Activated T-cell treated with anti-CD3 and anti-CD28 coated beads for 24 hours (primary cell): Measurements from ENCODE around the gene OR6K6.

Source experiments
- DNase-seq: peaks from one replicate; pipeline ENCODE4 v3.0.0-alpha.2; 2020; ENCODE audit warnings: low read depth

The OR6K6 gene, protein sequence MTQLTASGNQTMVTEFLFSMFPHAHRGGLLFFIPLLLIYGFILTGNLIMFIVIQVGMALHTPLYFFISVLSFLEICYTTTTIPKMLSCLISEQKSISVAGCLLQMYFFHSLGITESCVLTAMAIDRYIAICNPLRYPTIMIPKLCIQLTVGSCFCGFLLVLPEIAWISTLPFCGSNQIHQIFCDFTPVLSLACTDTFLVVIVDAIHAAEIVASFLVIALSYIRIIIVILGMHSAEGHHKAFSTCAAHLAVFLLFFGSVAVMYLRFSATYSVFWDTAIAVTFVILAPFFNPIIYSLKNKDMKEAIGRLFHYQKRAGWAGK

DNA sequence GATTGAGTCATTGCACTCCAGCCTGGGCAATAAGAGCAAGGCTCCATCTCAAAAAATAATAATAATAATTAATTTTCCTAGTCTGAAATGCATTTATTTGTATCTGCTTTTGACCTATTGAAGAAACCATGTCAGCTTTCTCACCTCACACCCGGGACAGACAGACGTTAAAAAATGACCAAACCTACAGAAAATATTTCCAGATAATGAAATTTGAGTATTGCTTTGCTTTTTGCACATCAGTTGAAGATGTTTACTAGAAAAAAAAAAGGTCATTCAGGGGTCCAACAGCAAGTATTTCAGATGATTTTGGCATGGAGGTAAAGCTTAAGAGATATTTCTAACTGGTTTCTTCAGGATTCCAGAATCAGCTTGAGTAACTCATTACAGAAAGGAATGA, at the start of gene OR6K6:
Gene OR6K6 (plus strand): TSS at position 301 of the 400 bp plus-strand sequence. CDS start 168 bp downstream, outside the sequence.
- no peak for DNase-seq

DNA sequence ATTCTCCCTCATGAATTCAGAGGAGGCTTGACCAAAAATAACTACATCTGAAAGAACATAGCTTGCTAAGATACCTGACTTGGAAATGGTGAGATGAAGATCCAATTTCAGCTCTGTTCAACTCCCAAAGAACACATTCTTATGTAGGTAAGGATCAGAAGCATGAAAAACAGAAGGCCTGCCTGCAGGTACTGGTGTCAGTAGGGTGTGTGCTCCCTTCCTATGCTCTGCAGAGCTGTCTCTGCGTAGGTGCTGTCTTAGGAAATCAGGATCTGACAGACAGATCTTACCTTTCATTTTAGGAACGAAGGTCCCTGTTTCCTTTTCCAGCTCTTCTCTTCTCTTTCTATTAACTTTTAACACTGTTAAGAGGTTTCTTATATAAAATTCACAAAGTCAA, 48.4 kb upstream of the OR6K6 start:
- DNase-seq = no peak

DNA sequence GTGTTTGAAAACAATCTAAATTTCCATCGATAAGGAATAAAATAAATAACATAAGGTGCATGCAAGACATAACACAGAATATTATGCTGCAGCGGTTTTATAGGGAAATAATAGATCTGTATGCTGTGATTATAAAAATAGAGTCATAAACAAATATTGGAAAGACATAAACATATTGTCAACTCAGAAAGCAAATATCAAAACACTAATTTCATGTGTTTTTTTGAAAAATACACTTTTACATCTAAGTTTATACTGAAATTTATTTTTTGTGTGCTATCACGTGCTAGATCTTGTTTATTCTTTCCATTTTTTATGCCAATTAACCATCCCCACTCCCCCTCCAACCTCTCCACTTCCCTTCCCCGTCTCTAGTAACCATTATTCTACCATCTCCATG, 43.4 kb upstream of the OR6K6 start:
- DNase-seq = no peak

DNA sequence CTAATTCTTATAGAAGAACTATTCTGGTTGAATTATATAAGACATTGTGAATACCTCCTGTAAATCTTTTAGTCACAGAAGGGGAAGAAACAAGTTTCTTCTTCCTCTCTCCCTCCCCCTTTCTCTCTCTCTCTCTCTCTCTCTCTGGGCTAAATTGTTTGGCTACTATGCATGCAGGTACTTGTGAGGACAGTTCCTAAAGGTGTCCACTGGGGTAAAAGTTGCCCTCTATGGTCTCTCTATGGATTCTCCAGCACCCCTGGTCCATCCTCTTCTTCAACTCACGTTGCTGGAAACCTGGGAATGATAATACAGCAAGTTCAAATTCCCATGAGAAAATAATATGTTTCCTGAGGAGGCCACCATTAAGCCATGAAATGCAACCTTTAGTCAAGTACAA, 39.8 kb upstream of the OR6K6 start:
- DNase-seq = no peak

DNA sequence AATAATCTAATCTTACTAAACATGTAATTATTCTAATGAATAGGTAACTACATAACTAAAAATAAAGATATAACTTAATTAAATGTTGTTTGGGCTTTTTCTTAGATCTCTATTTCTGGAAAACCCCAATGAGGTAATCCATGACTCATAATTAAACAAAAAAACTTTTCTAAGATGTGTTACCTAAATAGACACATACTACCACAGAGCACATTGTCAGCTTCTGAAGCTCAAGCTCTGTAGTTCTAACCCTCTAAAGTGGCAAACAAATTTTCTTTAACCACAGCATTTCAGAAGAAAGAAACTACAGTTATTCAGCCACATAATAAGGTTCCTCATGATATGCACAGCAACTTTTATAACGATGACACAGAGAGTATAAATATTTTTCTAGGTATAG, 38.2 kb upstream of the OR6K6 start:
- no peak for DNase-seq

DNA sequence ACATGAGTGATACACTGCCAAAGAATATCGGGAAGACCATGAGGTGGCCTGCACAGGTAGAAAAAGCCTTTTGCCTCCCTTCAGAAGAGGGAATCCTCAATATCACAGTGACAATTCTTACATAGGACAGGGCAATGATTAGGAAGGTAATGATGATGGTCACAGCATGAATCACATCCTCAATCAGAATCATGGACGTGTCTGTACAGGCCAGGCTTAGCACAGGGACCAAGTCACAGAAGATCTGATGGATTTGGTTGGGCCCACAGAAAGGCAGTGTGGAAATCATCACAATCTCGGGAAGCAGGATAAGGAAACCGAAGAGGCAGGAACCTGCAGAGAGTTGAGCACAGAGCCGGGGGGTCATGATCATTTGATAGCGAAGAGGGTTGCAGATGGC, 37.2 kb upstream of the OR6K6 start:
- DNase-seq = no peak

DNA sequence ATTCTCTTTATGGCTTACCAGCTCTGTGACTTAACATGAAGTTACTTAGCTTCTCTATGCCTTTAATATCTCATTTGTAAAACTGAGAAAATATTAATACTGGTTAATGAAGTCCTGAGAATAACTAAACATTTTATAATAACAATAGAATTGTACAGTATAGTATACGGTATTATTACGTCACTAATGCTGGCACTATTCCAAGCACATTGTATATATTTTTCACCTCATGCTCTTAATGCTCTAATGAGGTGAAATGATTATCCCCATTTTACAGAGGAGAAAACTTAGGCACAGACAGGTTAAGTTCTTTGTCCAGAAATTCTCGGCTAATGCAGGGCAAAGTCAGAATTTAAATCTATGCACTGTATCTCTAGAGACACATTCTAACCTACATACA, 34.9 kb upstream of the OR6K6 start:
- DNase-seq = no peak

DNA sequence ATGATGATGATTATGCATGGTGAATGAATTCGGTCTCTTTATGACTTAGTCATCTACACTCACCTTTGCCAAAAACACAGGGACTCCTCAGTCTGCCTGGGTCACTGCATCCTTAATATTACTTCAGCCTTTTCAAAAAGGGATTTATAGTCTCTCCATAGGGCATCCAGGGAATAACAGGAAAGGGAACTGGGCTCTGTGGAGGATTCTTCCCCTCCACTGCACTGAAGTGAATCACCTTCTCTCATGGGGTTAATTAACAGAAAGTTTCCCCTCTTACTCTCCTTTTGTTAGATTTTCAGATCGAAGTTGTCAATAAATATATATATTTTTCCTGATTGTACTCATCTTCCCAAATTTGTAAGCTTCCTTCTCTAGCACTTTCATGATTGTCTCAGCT, 33.9 kb upstream of the OR6K6 start, which contains the start of gene OR6K3:
Gene OR6K3 (minus strand): TSS at position 101 of the 400 bp plus-strand sequence. CDS start 2,605 bp downstream, outside the sequence.
- no peak for DNase-seq

DNA sequence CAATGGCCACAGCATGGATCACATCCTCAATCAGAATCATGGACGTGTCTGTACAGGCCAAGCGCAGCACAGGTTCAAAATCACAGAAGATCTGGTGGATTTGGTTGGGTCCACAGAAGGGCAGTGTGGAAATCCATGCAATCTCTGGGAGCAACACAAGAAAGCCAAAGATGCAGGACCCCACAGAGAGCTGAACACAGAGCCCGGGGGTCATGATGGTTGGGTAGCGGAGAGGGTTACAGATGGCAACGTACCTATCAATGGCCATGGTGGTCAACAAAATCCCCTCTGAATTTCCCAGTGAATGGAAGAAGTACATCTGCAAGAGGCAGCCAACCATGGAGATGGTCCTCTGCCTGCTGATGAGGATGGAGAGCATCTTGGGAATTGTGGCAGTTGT, 30.1 kb upstream of the OR6K6 start:
- DNase-seq = no peak

DNA sequence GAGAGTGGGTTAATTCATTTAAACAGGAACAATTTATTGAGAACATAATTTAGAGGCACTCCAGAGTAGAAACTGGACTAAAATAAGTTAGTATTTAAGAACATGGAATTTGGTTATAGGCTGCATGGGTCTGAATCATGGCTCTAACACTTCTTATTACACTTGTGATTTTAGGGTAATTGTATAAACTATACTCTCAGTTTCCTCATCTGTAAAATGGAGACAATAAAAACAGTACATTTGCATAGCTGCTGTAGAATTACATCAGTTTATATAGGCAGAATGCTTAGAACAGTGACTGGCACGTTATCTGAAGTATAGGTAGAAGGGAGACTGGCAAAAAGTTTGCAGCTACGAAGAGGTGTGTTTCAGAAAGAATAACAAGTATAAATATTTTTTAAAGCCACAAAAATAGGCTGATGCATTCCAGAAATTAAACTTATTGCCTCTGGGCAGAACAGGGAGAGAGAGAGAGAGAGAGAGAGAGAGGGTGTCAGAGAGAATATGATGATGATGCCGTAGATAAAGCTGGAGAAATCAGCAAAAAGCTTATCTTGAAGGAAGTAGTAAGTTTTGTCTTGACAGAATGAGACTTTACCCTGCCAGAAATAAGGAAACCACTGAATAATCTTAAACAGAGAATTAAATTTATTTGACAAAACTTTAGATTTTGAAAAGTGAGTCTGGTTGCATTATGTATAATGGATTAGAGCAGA, 25.9 kb upstream of the OR6K6 start:
- DNase-seq = no peak

DNA sequence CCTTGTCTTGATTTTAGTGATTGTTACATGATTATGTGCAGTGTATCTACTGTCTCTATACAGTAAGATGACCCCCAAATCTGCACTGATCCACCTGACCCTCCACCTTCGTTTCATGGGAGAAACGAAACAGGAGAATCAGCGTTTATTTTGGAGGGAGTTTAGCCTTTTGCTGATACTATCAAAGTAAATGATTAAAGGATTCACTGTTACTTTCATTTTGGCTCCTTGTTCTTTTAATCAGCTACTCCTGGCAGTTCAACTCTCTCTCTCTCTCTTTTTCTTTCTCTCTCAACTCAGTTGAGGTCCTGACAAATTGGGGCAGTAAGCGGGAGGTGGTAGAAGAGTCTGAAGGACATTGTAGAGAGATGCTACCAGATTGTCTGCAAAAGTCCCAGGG, 24.1 kb upstream of the OR6K6 start:
- no peak for DNase-seq

DNA sequence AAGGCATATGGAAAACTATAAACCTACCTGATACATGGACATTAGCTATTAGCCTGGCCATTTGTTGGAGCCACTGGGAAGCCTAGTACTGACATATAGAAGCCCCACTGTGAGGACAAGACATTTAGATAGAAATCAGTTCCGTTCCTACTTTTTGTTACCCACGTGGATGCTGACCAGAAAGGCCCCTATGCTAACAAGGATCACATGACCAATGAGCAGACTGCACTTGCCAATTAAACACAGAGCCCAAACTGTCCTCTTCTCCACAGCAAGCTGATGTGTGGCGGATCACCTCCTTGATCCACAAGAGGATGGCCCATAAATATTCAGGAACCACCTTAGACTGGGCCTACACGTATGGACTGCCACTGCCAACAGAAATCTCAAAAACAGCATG, 22.8 kb upstream of the OR6K6 start:
- no peak for DNase-seq

DNA sequence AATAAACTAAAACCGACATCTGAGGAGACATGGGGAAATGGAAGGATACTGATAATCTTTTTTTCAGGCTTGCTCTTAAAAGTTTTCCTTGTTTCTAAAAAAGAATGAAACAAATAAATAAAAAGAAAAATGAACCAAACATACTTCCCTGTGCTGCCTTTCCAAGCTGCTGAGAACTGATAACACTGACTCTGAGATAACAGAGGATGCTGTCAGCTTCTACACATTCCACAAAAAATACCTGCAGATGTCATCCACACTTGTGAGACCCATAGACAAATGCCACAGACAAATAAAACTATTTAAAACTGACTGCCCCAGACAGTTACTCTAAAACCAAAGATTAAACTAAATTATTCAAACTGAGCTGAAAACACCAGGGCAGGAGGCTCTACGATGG, 22.0 kb upstream of the OR6K6 start:
- no peak for DNase-seq

DNA sequence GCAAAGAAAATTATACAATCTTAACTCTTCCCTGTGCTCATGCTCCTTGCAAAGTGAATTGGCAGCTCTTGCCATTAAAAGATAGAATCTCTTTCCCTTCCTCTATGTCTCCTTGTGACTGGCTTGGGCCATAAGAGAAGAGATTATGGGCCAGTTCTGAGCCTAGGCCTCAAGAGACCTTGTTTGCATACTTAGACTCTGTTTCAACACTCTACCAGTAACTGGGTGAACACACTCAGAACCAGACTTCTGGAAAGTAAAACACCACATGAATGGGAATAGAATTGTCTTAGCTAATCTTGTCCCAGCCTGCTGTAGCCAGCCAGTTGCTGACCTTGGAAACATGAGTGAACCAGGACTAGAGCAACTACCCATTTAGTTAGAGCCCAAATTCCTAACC, 18.7 kb upstream of the OR6K6 start:
- no peak for DNase-seq

DNA sequence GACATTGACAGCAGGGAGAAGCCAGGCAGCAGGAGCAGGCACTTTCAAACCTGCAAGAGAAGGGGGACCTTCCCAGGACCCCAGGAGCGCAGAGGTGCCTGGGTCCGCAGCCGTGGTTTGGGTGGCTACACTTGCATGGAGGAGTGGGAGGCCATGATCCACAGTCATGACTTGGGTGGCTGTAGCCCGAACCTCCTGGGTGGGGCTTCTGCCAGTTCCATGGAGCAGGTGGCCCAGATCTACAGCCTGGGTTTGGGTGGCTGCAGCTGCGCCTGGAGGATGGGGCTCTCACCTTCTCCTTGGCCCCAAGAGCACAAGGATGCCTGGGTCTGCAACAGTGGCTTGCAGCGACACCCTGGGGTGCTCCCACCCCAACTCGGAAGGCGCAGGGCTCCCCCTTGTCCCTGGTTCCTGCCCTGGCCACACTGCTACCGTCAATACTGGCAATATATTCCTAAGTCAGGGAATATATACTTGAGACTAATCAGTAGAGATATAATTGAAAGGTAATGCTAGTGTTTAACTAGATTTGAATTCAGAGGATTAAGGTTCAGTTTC, 2.3 kb upstream of the OR6K6 start:
- DNase-seq = no peak

DNA sequence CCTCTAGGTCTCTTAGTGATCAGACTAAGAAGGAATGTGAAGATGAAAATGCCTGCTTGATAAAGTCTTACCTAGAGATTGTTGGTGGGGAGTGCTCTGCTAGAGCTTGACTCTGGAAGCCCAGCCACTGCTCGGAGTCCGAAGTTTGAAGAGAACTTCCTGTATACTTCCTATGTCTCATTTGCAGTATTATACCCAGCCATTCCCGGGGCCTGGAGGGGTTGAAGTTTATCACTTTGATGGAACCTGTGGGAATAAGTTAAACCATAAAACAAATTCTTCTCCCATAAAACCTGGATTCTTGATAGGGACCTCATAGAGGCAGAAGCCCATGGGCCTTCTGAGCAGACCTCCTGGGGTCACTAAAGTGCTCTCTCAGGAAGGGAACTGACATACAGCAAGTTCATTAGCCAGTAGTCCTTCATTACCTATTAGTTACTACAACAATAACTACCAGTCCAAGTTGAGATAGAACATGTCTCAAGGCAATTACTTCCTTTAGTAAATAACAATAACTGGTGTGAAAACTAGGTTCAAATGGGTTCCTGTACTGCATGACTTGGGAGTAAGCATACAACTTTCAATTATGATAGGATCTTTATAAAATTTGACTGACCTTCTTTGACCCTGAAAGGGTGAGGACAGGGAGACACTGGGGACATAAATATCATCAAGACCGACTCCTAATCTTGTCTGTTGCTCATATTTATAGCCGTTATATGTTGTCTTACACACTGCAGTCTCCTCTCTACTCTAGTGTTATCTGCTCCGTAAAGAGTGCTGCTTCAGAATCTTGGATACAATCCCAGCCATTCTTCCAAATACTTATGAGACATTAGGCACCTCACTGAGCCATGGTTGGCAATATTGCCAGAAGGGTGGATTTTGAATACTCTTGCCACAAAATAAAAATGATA, 17.7 kb downstream of the OR6K6 start, which contains the start of gene OR6N1:
Gene OR6N1 (minus strand): TSS at position 246 of the 917 bp plus-strand sequence. CDS start 5,513 bp downstream, outside the sequence.
- no peak for DNase-seq

DNA sequence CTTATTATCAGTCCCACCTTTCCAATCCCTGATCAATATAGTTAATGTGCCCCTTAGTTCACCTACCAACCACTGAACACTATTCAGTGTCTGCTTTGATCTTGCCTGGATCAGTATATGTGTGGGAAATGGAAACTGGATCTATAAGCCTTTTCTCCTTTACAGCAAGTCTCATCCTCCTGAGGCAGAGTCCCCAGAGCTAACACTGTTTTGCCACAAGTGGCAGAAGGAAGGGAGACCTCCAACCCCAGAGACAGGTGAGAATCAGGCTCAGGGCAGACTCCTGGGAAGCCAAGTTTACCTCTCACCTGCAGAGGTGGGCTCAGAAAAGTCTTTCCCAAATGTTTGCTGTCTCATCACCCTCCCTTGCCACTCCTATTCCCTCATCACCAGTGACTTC, 26.6 kb downstream of the OR6K6 start, which contains the start of gene OR6N2:
Gene OR6N2 (minus strand): TSS at position 101 of the 400 bp plus-strand sequence. CDS start 3,569 bp downstream, outside the sequence.
- DNase-seq = no peak

DNA sequence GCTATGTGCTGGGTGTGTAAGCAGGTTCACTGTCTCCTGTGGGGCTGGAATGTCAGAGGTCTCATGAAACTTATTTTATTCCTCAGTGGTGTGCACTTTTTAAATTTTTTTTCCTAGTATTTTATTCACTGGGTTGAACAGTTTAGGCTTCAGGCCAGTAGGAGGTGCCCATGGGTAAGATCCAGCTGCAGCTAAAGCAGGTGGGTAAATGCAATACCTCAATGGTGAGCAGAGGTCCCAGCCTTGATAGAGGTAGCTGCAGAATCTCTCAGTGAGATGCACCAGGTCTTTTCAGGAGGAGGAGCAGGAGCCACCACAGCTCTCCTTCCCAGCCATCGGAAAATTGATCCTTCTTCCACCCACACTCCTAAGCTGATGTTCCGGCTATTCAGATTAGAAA, 39.1 kb downstream of the OR6K6 start:
- peak; percentile 30 for DNase-seq

DNA sequence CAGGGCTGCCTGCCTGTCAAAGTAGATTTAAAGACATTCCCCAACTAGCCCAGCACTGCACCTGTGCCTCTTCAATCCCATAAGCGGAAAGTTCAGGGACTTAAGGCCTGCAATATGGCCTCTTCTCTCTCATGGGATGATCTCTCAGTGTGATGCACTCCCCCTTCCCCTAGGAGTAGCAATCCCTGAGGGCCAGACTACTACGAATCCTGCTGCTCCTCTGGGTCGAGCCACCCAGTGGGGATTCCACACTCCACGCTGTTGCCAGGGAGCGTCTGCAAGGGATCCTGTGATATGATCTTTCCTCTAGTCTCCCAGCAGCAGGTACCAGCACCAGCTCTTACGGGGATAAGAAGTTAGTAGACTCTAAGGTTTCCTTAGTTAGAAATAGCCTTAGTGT, 39.7 kb downstream of the OR6K6 start:
- no peak for DNase-seq

DNA sequence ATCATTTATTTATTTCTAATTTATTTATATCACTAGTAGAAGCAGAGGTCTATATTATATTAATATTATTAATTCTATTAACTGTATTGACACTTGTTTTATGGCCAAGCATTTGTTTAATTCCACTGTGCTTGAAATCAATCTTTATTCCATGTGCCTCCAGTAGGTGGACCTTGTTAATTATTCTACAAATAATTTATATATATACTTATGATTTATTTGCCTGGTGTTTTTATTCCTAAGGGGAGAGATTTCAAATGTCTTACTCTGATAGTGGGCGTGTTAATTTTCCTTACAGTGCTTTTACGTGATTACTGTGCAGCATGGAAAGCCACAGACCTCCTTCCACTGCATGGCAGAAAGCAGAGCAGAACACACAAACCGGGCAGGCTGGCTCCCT, 44.0 kb downstream of the OR6K6 start:
- no peak for DNase-seq

DNA sequence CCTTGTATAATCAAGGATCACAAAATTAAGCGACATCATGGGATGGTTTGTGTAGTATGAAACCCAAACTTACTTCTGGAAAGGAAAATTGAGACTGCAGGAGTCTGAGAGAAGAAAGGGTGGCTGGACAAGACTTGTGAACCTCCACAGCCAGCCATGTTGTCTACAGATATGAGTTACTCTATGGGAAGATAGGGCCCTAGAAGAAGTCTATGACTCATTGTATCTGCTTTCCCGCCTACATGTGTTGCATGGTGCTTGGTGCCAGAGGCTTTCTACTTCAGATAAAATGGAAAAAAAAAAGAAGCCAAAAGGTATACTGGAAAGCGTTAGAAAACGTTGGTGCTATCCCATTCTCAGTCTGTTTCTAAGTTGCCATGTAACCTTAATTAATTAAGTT, 45.2 kb downstream of the OR6K6 start:
- no peak for DNase-seq

DNA sequence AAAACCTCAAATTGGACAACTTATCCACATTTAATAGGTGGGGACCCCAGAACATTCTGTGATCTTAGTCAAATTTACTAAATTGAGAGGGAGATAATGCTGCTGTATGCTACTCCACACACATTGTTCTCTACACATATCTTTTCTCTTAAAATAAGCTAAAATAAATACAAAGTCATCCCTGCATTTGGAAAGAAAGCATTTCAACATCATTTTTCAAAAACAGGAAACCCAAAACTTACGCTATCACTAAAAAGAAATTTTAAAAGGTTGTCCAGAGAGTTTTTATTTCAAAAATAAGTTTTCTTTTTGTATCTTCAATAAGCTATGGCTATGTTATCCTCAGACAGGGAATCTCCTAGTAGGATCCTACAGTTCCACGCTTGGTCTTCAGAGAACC, 46.0 kb downstream of the OR6K6 start:
- DNase-seq = no peak
